HEK293T (cell line): Measurements from ENCODE around the gene MGAT5.

ENCODE experiments used
- BHLHE40 ChIP-seq: fragments of 450-650 bp; IDR thresholded peaks from 2 replicates; pipeline ENCODE4 v1.6.1; 2016; ENCODE audit warnings: mild to moderate bottlenecking, moderate library complexity, borderline replicate concordance
- FOXA1 ChIP-seq: fragments of 450-650 bp; IDR thresholded peaks from 2 replicates; pipeline ENCODE4 v1.6.1; 2016; ENCODE audit warnings: mild to moderate bottlenecking
- FOXK2 ChIP-seq: fragments of 450-650 bp; IDR thresholded peaks from 2 replicates; pipeline ENCODE4 v1.6.1; 2016; ENCODE audit warnings: mild to moderate bottlenecking
- FOXM1 ChIP-seq: fragments of 450-650 bp; IDR thresholded peaks from 2 replicates; pipeline ENCODE4 v1.6.1; 2017; ENCODE audit warnings: mild to moderate bottlenecking, borderline replicate concordance
- NFRKB ChIP-seq: fragments of 450-650 bp; IDR thresholded peaks from 2 replicates; pipeline ENCODE4 v1.6.1; 2016; ENCODE audit warnings: mild to moderate bottlenecking, moderate library complexity
- SP1 ChIP-seq: fragments of 450-650 bp; IDR thresholded peaks from 2 replicates; pipeline ENCODE4 v1.6.1; 2017
- SUZ12 ChIP-seq: fragments of 450-650 bp; IDR thresholded peaks from 2 replicates; pipeline ENCODE4 v1.6.1; 2016; ENCODE audit warnings: mild to moderate bottlenecking
- TARDBP ChIP-seq: fragments of 450-650 bp; IDR thresholded peaks from 2 replicates; pipeline ENCODE4 v1.6.1; 2016

DNA sequence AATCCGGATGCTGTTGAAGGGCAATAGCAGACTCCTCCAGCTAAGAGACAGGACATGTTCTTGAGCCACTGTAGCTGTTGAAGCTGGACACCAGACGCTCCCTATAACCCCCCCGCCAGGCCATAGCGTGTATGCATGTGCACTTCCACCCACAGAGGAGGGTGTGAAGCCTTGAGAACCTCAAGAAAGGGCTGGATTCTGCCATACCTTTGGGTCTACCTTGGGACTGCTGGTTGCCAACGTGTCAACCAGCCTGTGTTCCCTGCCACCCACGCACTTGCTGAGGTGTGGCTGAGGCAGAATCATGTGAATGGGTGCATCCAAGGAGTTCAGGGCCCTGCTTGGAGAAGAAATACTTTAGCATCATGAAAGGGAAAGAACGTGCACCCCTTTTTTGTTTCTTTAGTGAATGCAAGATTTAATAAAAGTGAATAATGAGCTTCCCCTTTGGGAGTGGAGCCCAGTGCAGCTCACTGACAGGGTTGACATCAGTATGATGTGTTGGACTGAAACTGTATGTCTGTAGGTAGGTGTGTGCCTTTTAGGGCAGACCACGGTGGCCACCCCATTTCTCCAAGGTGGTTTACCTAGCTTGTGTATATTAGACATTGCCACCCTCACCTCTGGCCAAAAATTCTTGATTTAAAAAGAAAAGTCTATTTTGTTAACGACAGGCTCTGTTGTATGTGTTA lies 198.3 kb downstream of the MGAT5 start:
- no peak for TF ChIP-seq TARDBP
- no peak for TF ChIP-seq FOXK2
- TF ChIP-seq BHLHE40 = no peak
- TF ChIP-seq FOXA1 = no peak
- no peak for TF ChIP-seq SP1
- TF ChIP-seq FOXM1 = no peak
- no peak for TF ChIP-seq SUZ12
- TF ChIP-seq NFRKB = no peak
